Measurements from ENCODE around the gene FBXL16.
"Not testable (repeated sequence)": the region's sequence is repeated elsewhere in the genome, so short reads cannot be mapped to it uniquely, and the experiment has no call there.

Gene FBXL16

DNA sequence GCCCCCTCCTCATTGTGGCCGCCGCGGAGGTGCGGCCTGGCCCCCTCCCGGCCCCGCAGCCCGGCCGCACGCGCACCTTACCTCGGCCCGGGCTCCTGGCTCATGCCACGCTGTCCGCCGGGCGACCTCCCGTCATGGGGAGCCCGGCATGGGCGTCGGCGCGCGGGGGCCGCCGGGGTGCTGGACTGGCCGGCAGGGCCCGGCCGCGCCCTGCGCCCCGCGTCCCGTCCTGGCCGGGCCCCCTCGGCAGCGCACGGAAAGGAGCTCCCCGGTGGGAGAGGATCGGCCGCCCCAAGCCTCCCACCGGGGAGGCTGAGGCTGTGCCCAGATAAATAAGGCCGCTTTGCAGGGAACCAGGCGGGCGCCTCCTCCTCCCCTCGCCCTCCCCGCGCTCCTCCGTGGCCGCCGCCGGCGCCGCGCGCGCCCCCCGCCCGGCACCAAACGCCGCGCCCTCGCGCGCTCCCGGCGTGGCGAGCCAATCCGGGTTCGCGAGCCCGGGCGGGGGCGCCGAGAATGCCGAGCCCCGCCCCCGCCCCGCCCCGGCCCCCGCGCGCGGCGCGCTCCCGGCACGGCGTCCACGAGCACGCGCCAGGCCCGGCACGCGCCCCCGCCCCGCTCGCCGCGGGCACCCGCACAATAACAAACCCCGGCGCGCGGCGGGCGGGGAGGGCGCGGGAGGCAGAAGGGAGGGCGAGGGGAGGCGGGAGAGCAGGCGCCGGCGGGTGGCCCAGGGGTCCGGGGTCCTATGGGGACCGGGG, at the start of gene FBXL16:
TSS of gene FBXL16 (minus strand) at position 371 of the 758 bp plus-strand sequence. CDS start 8,396 bp downstream, outside the sequence.
- no peak within 1 kb of the TSS for H3K4me3 ChIP-seq (ENCODE audit: low read length)
- no peak for TF ChIP-seq ZNF274 (IDR thresholded peaks at IDR 0.05; ENCODE audit: low read depth, low read length)

DNA sequence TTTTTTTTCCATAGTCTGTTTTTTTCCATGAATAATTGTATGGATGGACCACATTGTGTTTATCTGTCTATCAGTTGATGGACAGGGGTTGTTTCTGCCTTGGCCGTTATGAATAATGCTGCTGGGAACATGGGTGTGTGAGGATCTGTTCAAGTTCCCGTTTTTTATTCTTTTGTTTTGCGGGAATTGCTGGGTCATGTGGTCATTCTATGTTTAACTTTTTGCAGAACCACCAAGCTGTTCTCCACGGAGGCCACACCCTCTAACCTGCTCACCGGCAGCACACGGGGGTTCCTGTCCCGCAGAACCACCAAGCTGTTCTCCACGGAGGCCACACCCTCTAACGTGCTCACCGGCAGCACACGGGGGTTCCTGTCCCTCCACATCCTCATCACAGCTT, 49.1 kb upstream of the FBXL16 start:
- no peak for TF ChIP-seq ZNF274 (IDR thresholded peaks at IDR 0.05; ENCODE audit: low read depth, low read length)
- H3K4me3 ChIP-seq (ENCODE audit: low read length) = no peak overlapping the region

DNA sequence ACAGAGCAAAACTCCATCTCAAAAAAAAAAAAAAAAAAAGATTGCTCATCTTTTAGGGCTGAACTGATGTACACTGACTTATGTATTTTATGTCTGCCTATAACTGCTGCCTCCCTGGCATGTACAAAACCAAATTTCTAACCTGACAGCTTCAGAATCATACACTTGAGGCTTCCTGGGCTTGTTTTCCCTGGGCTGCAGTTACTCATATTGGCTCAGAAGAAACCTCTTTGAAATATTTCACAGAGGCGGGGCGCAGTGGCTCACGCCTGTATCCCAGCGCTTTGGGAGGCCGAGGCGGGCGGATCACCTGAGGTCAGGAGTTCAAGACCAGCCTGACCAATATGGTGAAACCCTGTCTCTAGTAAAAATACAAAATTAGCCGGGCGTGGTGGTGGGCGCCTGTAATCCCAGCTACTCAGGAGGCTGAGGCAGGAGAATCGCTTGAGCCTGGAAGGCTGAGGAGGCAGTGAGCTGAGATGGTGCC, 48.6 kb upstream of the FBXL16 start:
- H3K4me3 ChIP-seq (ENCODE audit: low read length) = not testable (repeated sequence)

DNA sequence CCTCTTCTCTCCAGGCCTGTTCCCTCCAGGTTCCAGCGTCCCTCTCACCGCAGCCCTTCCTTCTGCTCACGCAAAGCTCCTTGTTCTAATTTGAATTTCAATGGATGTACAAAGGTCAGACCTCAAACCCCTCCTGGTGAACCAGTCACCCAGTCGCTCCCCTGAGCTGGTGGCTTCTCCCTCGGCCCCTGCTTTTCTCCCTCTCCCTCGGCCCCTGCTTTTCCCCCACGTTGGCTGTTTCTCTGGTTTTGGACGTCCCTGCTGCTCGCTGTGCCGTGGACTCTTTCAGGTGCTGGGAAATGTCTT, 46.4 kb upstream of the FBXL16 start:
- no peak for TF ChIP-seq ZNF274 (IDR thresholded peaks at IDR 0.05; ENCODE audit: low read depth, low read length)
- no peak overlapping the region for H3K4me3 ChIP-seq (ENCODE audit: low read length)

DNA sequence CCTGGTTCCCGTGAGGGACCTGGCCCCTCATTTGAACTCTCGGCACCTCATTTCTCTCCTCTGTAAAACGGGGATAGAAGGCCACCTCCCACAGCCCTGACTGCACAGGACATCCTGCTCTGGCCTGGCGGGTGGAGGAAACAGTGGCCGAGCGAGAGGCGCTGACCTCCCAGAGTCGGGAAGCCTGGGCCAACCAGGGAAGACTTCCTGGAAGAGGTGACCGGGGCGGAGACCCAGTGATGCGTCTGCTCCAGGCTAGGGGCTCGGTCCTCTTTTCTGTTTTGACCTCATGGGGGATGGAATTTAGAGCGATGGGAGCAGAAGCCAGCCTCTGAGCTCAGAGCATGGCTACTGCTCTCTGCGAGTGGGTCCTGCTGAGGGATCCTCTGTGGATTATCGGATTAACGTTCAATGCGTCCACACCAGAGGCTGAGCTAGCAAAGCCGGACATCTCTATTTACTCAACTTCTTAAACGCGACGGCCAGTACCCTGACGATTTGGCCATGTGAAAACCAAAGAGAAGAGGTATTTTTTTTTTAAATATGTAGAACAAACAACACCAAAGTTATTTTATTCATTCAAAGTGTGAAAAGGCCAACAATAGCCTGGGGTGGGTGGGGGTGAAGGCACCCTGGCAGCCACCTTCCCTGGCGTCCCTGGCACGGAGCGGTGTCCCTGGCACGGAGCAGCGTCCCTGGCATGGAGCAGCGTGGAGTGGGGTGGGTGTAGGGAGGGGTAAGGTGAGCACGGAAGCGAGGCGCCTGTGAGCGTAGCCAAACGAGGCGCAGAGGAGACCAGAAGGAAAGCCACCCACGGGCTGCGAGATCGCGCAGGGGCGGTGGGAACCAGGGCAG, 45.8 kb upstream of the FBXL16 start:
- no peak for TF ChIP-seq ZNF274 (IDR thresholded peaks at IDR 0.05; ENCODE audit: low read depth, low read length)
- H3K4me3 ChIP-seq (ENCODE audit: low read length) = no peak overlapping the region

DNA sequence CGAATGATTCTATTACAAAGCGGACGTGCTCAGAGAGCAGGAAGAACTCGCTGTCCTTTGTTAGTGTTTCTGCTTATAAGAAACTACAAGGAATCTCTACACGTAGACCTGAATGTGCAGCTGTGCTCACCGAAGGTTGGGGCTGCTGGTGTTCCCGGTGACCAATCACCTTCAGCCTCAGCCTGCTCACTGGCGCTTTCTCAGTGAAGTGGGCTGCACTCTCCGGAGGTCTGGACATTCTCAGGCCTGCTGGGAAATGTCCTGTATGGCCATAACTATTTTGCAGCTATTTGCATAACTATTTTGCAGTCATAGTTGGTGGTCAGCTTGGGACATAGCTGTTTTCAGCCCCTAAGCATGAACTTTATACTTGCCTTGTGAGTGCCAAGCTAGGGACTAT, 44.9 kb upstream of the FBXL16 start:
- TF ChIP-seq ZNF274 (IDR thresholded peaks at IDR 0.05; ENCODE audit: low read depth, low read length) = no peak
- no peak overlapping the region for H3K4me3 ChIP-seq (ENCODE audit: low read length)

DNA sequence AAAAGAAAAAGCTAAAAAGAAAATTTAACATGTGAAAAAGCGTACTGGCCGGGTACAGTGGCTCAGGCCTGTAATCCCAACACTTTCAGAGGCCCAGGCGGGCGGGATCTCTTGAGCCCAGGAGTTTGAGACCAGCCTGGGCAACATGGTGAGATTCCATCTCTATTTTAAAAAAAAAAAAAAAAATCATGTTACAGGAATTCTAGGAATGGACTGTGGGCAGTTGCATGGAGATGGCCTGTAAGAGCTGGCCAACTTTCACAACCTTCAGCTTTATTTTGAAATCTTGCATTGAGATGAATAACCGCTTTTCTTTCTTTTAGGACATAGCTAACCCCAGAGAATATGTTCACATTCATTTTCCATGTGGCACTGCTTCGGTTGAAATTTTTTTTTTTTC, 43.4 kb upstream of the FBXL16 start:
- H3K4me3 ChIP-seq (ENCODE audit: low read length) = no peak overlapping the region
- TF ChIP-seq ZNF274 (IDR thresholded peaks at IDR 0.05; ENCODE audit: low read depth, low read length) = no peak

- no peak overlapping the region for H3K4me3 ChIP-seq (ENCODE audit: low read length)
- no peak for TF ChIP-seq ZNF274 (IDR thresholded peaks at IDR 0.05; ENCODE audit: low read depth, low read length)
Observed at GRCh38 chr16:747978-748746, 42.6 kb upstream of the FBXL16 start.

DNA sequence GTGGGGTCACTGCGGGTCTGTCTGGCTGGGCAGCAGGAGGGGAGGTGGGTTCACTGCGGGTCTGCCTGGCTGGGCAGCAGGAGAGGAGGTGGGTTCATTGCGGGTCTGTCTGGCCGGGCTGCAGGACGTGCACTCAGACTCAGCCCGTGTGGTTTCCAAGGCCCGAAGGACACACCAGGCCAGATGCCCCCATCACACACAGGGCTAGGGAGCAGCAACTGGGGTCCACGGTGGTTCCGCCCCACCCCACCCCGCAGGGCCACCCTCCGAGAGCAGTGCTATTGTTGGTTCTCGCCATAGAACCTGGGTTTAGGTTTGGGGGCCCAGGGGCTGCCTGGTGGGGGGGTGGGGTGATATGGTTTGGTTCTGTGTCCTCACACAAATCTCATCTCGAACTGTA, 41.0 kb upstream of the FBXL16 start:
- no peak for TF ChIP-seq ZNF274 (IDR thresholded peaks at IDR 0.05; ENCODE audit: low read depth, low read length)
- H3K4me3 ChIP-seq (ENCODE audit: low read length) = no peak overlapping the region

- TF ChIP-seq ZNF274 (IDR thresholded peaks at IDR 0.05; ENCODE audit: low read depth, low read length) = no peak
- H3K4me3 ChIP-seq (ENCODE audit: low read length) = no peak overlapping the region
Observed at GRCh38 chr16:745739-746138, 40.1 kb upstream of the FBXL16 start.

DNA sequence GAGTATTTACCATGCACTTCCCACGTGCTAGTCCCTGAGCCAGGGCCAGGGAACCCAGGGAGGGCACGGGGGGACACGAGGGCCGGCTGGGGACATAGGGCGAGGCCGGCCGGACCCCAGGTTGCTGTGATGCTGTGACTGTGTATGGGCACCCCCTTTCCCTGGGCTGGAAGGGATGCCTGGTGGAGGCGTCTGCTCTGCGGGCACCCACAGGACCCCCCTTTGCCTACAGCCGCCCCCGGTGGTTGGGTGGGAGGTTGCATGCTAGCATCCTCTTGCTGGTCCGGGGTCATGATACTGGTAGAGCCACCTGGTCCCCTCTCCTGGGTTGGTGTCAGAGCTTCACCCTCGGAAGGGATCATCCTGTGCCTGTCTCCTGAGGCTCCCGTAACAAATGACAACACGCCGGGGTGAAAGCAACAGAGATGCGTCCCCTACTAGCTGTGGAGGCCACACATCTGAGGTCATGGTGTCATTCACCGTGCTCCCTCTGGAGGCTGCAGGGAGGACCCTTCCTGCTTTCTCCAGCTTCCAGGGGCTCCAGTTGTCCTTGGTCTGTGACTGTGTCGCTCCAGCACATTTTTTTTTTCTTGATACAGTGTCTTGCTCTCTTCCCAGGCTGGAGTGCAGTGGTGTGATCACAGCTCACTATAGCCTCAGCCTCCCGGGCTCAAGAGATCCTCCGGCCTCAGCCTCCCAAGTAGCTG, 38.3 kb upstream of the FBXL16 start:
- no peak for TF ChIP-seq ZNF274 (IDR thresholded peaks at IDR 0.05; ENCODE audit: low read depth, low read length)
- no peak overlapping the region for H3K4me3 ChIP-seq (ENCODE audit: low read length)

DNA sequence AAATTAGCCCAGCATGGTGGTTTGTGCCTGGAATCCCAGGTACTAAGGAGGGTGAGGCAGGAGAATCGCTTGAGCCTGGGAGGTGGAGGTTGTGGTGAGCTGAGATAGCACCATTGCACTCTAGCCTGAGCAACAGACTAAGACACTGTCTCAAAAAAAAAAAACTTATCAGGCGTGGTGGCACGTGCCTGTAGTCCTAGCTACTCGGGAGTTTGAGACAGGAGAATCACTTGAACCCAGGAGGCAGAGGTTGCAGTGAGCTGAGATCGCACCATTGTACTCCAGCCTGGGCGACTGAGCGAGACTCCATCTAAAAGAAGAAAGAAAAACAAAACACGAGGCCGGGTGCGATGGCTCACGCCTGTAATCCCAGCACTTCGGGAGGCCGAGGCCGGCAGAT, 37.3 kb upstream of the FBXL16 start:
- not testable (repeated sequence) for H3K4me3 ChIP-seq (ENCODE audit: low read length)

DNA sequence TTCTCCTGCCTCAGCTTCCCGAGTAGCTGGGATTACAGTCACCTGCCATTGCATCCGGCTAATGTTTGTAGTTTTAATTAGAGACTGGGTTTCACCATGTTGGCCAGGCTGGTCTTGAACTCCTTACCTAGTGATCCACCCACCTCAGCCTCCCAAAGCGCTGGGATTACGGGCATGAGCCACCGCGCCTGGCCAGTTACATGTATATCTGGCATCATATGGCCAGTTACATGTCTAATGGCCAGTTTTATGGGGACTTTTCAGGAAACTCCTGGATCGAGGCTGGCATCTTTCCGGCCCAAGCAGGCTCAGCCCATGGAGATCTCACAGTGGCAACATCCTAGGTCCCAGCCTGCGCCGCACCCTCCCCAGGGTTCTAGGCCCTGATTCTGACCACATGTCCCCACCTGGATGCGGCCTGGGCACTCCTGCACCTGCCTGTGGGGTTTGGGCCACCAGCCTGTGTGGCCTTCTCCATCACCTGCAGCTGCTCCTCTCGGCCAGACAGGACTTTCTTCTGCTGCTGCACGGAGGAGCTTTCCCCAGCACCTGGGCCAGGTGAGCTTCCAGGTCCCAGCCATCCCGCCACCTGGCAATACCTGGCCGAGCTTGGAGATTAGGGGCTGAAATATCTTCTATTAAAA, 36.5 kb upstream of the FBXL16 start:
- no peak overlapping the region for H3K4me3 ChIP-seq (ENCODE audit: low read length)
- no peak for TF ChIP-seq ZNF274 (IDR thresholded peaks at IDR 0.05; ENCODE audit: low read depth, low read length)
